BLaER1 (cell line): Measurements from ENCODE around the gene ZHX3.

ENCODE experiments used
- H3K27ac ChIP-seq: shearing (Covaris generic); formaldehyde crosslinking; 2 replicates; pipeline ENCODE4 v1.8.1; 2022
- H3K27me3 ChIP-seq: shearing (Covaris generic); formaldehyde crosslinking; 2 replicates; pipeline ENCODE4 v1.8.1; 2022
- H3K36me3 ChIP-seq: shearing (Covaris generic); formaldehyde crosslinking; 2 replicates; pipeline ENCODE4 v1.8.1; 2022
- H3K4me1 ChIP-seq: shearing (Covaris generic); formaldehyde crosslinking; 2 replicates; pipeline ENCODE4 v1.8.1; 2022
- H3K4me2 ChIP-seq: shearing (Covaris generic); formaldehyde crosslinking; 2 replicates; pipeline ENCODE4 v1.8.1; 2022
- H3K4me3 ChIP-seq: shearing (Covaris generic); formaldehyde crosslinking; 2 replicates; pipeline ENCODE4 v1.8.1; 2022
- H3K9ac ChIP-seq: shearing (Covaris generic); formaldehyde crosslinking; 2 replicates; pipeline ENCODE4 v1.8.1; 2022
- H3K9me3 ChIP-seq: shearing (Covaris generic); formaldehyde crosslinking; 2 replicates; pipeline ENCODE4 v1.8.1; 2022
- H4K20me1 ChIP-seq: shearing (Covaris generic); formaldehyde crosslinking; 2 replicates; pipeline ENCODE4 v1.8.1; 2022
- Cebpa-rat ChIP-seq: shearing (Covaris generic); IDR thresholded peaks from 2 replicates; pipeline ENCODE4 v1.8.1; 2022

Gene ZHX3

DNA sequence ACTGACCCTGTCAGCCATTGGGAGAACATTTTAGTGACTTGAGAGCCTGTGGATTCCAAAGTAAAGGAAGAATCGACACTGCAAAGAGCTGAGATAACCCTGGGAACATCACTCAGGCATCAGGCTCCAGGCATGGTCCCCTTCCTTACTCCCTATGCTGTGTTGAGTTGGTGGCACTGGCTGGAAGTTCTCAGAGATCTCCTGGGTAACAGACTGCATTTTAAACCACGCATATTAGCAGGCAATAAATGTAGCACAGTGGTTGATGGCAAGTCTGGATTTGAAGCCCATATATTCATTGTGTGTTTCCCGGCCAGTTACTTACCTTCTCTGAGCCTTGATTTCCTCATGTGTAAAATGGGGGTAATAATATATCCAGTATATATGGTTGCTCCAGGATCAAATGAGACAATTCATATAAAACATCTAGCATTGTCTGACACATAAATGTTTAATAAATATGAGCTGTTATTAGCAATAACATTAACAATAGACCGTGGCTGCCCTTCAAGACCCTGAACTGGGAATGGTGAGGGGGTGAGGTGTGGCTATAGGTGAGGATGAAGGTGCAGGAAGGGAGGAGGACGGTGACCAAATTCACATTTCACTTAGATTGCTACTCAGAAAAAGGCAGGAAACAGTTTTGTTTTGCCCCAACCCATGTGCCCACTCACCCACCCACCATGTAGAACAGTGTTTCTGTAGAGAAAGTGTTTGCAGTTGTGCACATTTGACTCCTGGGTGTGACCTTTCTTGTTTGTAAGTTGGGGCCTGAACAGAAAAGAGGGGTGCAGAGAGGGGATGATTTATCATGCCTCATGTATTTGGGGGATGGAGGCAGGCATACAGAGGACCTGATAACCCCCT, 178.1 kb downstream of the ZHX3 start:
- Histone ChIP-seq H3K27me3 (no peaks in the 10 kb centered on the region), H3K36me3 (peaks cover 33% of the 10 kb centered on the region), H3K4me2 (peak overlapping the region; percentile 88), H3K4me3 (peak overlapping the region; percentile 92), H3K9me3 (no peaks in the 10 kb centered on the region), H3K27ac (peak overlapping the region; percentile 97), H3K4me1 (peaks cover 73% of the 10 kb centered on the region), H3K9ac (peak overlapping the region; percentile 94), H4K20me1 (peaks cover 67% of the 10 kb centered on the region)
- no peak for TF ChIP-seq Cebpa-rat

DNA sequence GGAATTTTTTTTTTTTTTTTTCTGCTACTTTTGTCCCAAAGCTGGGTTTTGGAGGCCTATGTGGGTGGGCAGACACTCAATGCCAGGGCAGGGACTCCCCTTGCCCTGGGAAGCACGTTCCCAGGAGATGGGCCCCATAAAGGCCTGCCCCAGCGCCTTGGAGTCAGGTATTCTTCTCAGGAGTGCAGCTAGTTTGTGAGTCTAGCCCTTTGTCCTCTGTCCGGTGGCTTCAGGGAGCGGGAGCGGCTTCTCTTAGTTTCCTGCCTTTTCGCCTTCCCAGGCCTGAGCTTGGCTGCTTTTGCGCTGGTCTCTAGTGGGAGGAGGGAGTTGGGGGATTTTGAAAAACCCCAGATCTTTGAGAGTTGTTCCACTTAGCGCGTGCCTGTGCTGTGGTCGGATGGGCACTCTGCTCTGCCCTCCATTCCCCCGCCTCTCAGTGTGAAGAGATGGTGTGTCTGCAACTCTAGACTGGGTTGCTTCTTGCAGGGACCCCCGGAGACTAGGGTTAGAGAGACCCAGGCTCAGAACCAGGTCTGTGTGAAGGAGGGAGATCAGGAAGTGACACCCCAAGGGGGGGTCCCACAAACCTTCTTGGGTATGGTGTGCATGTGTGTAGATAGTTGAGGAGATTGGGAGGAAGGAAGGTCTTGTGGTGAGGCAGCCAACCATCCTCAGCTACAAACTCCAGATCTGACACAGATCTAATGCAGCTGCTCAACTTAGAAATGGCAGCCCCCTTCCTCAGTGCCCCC, 178.9 kb downstream of the ZHX3 start:
- no peak for TF ChIP-seq Cebpa-rat
- H3K27ac ChIP-seq: peak overlapping the region; percentile 97
- peak overlapping the region; percentile 92 for H3K4me3 ChIP-seq
- H3K9me3 ChIP-seq: no peaks in the 10 kb centered on the region
- H3K4me2 ChIP-seq: peak overlapping the region; percentile 88
- no peaks in the 10 kb centered on the region for H3K27me3 ChIP-seq
- H3K9ac ChIP-seq: peak overlapping the region; percentile 94
- H3K36me3 ChIP-seq: peaks cover 25% of the 10 kb centered on the region; the same call in 1 of the 2 replicates
- H3K4me1 ChIP-seq: peaks cover 69% of the 10 kb centered on the region
- H4K20me1 ChIP-seq: peaks cover 59% of the 10 kb centered on the region

DNA sequence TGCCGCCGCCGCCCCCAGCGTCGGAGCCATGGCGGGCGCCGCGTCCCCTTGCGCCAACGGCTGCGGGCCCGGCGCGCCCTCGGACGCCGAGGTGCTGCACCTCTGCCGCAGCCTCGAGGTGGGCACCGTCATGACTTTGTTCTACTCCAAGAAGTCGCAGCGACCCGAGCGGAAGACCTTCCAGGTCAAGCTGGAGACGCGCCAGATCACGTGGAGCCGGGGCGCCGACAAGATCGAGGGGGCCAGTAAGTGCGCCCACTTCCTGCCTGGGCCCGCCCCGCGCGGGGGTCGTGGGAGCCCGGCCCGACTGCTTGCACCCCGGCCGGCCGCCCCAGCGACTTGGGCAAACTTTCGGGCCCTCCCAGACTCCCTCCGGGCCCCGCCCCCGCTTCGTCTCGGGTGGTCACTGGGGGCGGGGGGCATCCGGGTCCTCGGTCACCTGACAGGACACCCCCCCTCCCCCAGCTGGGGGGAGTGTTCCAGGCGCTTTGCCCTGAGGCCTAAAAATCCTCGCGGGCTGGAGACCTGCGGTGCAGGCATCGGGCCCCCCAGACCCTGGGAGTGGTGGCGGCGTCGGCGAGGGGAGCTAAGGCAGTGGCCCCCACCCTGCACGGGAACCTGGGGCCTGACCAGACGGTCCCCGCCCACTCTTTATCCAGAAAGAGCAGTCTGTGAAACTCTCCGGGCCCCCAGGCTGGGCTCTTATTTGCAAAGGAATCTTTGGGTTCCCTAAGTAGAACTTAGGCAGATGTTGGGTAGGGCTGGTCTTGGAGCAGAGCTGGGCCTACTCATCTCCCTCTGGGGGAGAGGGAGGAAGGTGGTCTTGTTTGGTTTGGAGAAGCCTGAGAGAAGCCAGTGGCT, 179.7 kb downstream of the ZHX3 start:
- H3K27ac ChIP-seq: peak overlapping the region; percentile 97
- peaks cover 61% of the 10 kb centered on the region for H3K4me1 ChIP-seq
- peak overlapping the region; percentile 94 for H3K9ac ChIP-seq
- H4K20me1 ChIP-seq: peaks cover 51% of the 10 kb centered on the region
- no peaks in the 10 kb centered on the region for H3K9me3 ChIP-seq
- peak overlapping the region; percentile 92 for H3K4me3 ChIP-seq
- H3K4me2 ChIP-seq: peak overlapping the region; percentile 88
- peaks cover 17% of the 10 kb centered on the region; the same call in 1 of the 2 replicates for H3K36me3 ChIP-seq
- TF ChIP-seq Cebpa-rat: no peak
- no peaks in the 10 kb centered on the region for H3K27me3 ChIP-seq

DNA sequence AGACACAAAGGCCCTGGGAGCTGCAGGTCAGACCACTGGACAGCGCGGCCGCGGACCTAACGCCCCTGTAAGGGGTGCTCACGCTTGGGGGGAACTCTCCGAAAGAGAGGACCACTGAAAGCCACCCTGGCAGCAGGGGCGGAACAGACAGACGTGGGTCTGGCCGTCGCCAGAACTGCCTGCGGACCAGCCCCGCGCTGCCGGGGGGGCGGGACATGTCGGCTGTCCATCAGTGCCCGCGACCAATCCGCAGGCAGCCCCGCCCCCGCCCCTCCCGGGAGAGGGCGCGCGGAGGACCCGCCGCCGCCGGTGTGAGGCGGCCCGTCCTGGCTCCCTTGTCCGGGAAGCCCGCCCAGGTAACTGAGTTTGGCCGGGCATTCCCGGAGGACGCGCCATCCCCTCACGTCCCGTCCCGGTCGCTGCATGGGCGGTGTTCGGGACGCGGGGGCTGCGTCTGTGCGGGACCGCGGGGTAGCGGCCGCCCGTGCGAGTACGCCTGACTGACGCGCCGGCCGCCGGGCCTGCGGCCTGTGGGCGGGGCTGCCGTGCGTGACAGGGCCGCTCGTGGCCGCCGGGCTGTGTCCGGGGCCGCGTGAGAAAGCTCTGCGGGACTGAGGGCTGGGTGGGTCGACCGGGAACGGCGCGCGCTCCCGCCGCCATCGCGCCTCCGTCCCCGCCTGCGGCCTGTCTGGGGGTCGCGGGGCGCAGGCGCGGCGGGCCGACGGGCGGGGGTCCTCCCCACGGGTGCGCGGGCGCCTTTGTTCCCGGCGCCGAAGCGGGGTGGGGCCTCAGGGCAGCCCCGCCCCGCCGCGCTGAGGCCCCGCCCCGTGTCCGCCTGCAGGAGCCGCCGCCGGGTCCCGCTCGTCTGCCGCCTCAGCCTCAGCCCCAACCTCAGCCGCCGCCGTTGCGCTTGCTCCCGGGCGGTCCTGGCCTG, 180.6 kb downstream of the ZHX3 start, which contains the start of gene PLCG1:
TSS of gene PLCG1 (plus strand) at position 864 of the 934 bp plus-strand sequence. CDS start 99 bp downstream, outside the sequence.
- Histone ChIP-seq H3K4me3 (peak within 1 kb of the TSS; percentile 92), H3K9me3 (no peaks in the 10 kb centered on the region), H3K4me2 (peak within 1 kb of the TSS; percentile 90), H3K27ac (peak within 1 kb of the TSS; percentile 97), H4K20me1 (peaks cover 42% of the 10 kb centered on the region), H3K9ac (peak within 1 kb of the TSS; percentile 94), H3K36me3 (peaks cover 8% of the 10 kb centered on the region; the same call in 1 of the 2 replicates), H3K4me1 (peaks cover 52% of the 10 kb centered on the region), H3K27me3 (no peaks in the 10 kb centered on the region)
- no peak for TF ChIP-seq Cebpa-rat

GRCh38 chr20:41135888-41136679, 181.4 kb downstream of the ZHX3 start:
- Histone ChIP-seq H3K4me2 (peak overlapping the region; percentile 90), H3K27ac (peak overlapping the region; percentile 97), H4K20me1 (peaks cover 33% of the 10 kb centered on the region), H3K4me1 (peaks cover 43% of the 10 kb centered on the region), H3K9me3 (no peaks in the 10 kb centered on the region), H3K4me3 (peak overlapping the region; percentile 92), H3K9ac (peak overlapping the region; percentile 94), H3K27me3 (no peaks in the 10 kb centered on the region), H3K36me3 (peaks cover 7% of the 10 kb centered on the region; the same call in 1 of the 2 replicates)
- no peak for TF ChIP-seq Cebpa-rat

DNA sequence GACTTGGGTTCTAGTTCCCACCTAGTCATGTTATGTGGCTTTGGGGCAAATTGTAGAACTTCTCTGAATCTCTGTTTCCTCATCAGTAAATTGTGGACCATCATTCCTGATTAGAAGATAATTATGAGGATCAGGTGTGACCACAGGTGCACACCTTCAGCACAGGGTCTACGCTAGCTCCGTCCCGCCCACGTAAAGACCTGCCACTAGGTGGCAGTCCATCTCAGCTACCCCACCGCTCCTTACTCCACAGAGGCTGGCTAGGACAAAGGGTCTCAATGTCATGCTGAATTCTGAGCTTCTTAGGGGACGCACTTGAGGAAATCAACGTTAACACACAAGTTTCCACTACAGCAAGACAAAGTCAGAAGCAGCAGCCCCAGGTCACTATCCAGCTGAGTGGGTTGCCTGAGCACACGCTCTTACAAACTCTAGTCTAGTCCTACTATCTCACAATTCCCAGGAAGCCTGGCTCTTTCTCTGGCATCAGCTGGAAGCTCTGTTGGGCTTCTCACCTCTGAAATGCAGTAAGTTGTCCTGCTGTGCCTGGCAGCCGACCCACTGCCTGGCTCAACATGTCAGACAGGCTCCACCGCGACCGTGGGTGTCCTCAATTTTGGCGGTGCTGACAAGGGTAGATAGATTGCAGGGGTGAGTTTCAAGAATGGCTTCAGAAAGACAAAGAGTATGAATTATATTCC, 182.2 kb downstream of the ZHX3 start:
- peak overlapping the region; percentile 90; the same call in 1 of the 2 replicates for H3K4me2 ChIP-seq
- no peaks in the 10 kb centered on the region for H3K27me3 ChIP-seq
- H3K27ac ChIP-seq: no peak overlapping the region
- no peak overlapping the region for H3K9ac ChIP-seq
- no peak overlapping the region for H3K4me3 ChIP-seq
- peaks cover 26% of the 10 kb centered on the region for H4K20me1 ChIP-seq
- H3K36me3 ChIP-seq: peaks cover 7% of the 10 kb centered on the region; the same call in 1 of the 2 replicates
- no peaks in the 10 kb centered on the region for H3K9me3 ChIP-seq
- peaks cover 36% of the 10 kb centered on the region for H3K4me1 ChIP-seq
- no peak for TF ChIP-seq Cebpa-rat

GRCh38 chr20:41134362-41135186, 183.0 kb downstream of the ZHX3 start:
- Histone ChIP-seq H3K27me3 (no peaks in the 10 kb centered on the region), H3K9ac (no peak overlapping the region), H4K20me1 (peaks cover 18% of the 10 kb centered on the region), H3K36me3 (no peaks in the 10 kb centered on the region), H3K9me3 (no peaks in the 10 kb centered on the region), H3K4me1 (peaks cover 28% of the 10 kb centered on the region), H3K27ac (no peak overlapping the region), H3K4me2 (no peak overlapping the region), H3K4me3 (no peak overlapping the region)
- TF ChIP-seq Cebpa-rat: no peak
